ENCODE data around the gene EMP3.

DNA sequence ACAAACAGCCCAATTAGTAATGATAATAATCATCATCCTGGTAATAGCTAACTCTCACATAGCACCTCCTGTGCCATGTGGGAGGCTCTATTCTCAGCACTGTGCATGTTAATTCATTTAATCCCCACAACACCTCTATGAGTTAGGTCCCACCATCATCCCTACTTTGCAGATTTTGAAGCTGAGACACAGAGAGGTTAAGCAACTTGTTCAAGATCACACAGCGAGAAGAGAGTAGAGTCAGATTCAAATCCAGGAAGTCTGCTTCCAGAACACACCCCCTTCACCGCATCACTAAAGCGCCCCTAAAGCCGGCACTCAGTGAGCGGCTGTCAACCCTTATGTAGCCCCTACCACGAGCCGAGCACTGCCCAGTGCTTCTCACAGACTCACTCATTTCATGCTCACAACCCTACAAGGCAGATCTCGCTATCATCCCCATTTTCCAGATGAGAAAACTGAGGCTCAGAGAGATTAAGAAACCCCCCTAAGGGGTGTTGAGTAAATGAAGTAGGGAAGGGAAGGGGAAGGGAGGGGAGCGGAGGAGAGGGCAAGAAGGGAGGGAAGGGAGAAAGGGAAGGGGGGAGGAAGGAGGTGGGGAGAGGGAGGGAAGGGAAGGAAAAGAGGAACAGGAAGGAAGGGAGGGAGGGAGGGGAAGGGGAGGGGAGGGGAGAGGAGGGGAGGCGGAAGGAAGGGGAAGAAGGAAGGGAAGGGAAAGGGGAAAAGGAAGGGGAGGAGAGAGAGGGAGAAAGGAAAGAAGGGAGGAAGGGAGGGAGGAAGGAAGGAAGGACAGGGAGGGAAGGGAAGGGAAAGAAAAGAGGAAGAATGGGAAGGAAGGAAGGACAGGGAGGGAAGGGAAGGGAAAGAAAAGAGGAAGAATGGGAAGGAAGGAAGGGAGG, 16.4 kb downstream of the EMP3 start:
- TF ChIP-seq EZH2 (IDR thresholded peaks at IDR 0.05; ENCODE audit: low read depth, unreplicated experiment) (no peak), EZH2phosphoT487 (IDR thresholded peaks at IDR 0.05; ENCODE audit: unreplicated experiment) (no peak), NANOG (IDR thresholded peaks at IDR 0.05; ENCODE audit: borderline replicate concordance) (no peak), POLR2AphosphoS5 (IDR thresholded peaks at IDR 0.05; ENCODE audit: low read depth) (no peak), STAT1 (IDR thresholded peaks at IDR 0.05; ENCODE audit: unreplicated experiment) (no peak), CREB1 (CRISPR knock-in tag; IDR thresholded peaks at IDR 0.05; ENCODE audit: low read depth) (no peak), JUNB (IDR thresholded peaks at IDR 0.05; ENCODE audit: unreplicated experiment) (no peak), ZNF331 (CRISPR knock-in tag; IDR thresholded peaks at IDR 0.05; ENCODE audit: low read depth) (no peak), ZNF114 (CRISPR knock-in tag; IDR thresholded peaks at IDR 0.05) (no peak)
- TF ChIP-seq, protein P1, sequence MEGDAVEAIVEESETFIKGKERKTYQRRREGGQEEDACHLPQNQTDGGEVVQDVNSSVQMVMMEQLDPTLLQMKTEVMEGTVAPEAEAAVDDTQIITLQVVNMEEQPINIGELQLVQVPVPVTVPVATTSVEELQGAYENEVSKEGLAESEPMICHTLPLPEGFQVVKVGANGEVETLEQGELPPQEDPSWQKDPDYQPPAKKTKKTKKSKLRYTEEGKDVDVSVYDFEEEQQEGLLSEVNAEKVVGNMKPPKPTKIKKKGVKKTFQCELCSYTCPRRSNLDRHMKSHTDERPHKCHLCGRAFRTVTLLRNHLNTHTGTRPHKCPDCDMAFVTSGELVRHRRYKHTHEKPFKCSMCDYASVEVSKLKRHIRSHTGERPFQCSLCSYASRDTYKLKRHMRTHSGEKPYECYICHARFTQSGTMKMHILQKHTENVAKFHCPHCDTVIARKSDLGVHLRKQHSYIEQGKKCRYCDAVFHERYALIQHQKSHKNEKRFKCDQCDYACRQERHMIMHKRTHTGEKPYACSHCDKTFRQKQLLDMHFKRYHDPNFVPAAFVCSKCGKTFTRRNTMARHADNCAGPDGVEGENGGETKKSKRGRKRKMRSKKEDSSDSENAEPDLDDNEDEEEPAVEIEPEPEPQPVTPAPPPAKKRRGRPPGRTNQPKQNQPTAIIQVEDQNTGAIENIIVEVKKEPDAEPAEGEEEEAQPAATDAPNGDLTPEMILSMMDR (conservative IDR thresholded peaks at IDR 0.05; ENCODE audit: low read depth in 2 of 2), result no peak
- TF ChIP-seq, protein P2, sequence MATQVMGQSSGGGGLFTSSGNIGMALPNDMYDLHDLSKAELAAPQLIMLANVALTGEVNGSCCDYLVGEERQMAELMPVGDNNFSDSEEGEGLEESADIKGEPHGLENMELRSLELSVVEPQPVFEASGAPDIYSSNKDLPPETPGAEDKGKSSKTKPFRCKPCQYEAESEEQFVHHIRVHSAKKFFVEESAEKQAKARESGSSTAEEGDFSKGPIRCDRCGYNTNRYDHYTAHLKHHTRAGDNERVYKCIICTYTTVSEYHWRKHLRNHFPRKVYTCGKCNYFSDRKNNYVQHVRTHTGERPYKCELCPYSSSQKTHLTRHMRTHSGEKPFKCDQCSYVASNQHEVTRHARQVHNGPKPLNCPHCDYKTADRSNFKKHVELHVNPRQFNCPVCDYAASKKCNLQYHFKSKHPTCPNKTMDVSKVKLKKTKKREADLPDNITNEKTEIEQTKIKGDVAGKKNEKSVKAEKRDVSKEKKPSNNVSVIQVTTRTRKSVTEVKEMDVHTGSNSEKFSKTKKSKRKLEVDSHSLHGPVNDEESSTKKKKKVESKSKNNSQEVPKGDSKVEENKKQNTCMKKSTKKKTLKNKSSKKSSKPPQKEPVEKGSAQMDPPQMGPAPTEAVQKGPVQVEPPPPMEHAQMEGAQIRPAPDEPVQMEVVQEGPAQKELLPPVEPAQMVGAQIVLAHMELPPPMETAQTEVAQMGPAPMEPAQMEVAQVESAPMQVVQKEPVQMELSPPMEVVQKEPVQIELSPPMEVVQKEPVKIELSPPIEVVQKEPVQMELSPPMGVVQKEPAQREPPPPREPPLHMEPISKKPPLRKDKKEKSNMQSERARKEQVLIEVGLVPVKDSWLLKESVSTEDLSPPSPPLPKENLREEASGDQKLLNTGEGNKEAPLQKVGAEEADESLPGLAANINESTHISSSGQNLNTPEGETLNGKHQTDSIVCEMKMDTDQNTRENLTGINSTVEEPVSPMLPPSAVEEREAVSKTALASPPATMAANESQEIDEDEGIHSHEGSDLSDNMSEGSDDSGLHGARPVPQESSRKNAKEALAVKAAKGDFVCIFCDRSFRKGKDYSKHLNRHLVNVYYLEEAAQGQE (IDR thresholded peaks at IDR 0.05; ENCODE audit: unreplicated experiment), result no peak
- TF ChIP-seq, protein P3, sequence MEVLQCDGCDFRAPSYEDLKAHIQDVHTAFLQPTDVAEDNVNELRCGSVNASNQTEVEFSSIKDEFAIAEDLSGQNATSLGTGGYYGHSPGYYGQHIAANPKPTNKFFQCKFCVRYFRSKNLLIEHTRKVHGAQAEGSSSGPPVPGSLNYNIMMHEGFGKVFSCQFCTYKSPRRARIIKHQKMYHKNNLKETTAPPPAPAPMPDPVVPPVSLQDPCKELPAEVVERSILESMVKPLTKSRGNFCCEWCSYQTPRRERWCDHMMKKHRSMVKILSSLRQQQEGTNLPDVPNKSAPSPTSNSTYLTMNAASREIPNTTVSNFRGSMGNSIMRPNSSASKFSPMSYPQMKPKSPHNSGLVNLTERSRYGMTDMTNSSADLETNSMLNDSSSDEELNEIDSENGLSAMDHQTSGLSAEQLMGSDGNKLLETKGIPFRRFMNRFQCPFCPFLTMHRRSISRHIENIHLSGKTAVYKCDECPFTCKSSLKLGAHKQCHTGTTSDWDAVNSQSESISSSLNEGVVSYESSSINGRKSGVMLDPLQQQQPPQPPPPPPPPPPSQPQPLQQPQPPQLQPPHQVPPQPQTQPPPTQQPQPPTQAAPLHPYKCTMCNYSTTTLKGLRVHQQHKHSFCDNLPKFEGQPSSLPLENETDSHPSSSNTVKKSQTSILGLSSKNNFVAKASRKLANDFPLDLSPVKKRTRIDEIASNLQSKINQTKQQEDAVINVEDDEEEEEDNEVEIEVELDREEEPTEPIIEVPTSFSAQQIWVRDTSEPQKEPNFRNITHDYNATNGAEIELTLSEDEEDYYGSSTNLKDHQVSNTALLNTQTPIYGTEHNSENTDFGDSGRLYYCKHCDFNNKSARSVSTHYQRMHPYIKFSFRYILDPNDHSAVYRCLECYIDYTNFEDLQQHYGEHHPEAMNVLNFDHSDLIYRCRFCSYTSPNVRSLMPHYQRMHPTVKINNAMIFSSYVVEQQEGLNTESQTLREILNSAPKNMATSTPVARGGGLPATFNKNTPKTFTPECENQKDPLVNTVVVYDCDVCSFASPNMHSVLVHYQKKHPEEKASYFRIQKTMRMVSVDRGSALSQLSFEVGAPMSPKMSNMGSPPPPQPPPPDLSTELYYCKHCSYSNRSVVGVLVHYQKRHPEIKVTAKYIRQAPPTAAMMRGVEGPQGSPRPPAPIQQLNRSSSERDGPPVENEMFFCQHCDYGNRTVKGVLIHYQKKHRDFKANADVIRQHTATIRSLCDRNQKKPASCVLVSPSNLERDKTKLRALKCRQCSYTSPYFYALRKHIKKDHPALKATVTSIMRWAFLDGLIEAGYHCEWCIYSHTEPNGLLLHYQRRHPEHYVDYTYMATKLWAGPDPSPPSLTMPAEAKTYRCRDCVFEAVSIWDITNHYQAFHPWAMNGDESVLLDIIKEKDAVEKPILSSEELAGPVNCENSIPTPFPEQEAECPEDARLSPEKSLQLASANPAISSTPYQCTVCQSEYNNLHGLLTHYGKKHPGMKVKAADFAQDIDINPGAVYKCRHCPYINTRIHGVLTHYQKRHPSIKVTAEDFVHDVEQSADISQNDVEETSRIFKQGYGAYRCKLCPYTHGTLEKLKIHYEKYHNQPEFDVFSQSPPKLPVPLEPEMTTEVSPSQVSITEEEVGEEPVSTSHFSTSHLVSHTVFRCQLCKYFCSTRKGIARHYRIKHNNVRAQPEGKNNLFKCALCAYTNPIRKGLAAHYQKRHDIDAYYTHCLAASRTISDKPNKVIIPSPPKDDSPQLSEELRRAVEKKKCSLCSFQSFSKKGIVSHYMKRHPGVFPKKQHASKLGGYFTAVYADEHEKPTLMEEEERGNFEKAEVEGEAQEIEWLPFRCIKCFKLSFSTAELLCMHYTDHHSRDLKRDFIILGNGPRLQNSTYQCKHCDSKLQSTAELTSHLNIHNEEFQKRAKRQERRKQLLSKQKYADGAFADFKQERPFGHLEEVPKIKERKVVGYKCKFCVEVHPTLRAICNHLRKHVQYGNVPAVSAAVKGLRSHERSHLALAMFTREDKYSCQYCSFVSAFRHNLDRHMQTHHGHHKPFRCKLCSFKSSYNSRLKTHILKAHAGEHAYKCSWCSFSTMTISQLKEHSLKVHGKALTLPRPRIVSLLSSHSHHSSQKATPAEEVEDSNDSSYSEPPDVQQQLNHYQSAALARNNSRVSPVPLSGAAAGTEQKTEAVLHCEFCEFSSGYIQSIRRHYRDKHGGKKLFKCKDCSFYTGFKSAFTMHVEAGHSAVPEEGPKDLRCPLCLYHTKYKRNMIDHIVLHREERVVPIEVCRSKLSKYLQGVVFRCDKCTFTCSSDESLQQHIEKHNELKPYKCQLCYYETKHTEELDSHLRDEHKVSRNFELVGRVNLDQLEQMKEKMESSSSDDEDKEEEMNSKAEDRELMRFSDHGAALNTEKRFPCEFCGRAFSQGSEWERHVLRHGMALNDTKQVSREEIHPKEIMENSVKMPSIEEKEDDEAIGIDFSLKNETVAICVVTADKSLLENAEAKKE (CRISPR knock-in tag; IDR thresholded peaks at IDR 0.05), result no peak
- TF ChIP-seq, protein P4, sequence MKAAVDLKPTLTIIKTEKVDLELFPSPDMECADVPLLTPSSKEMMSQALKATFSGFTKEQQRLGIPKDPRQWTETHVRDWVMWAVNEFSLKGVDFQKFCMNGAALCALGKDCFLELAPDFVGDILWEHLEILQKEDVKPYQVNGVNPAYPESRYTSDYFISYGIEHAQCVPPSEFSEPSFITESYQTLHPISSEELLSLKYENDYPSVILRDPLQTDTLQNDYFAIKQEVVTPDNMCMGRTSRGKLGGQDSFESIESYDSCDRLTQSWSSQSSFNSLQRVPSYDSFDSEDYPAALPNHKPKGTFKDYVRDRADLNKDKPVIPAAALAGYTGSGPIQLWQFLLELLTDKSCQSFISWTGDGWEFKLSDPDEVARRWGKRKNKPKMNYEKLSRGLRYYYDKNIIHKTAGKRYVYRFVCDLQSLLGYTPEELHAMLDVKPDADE (IDR thresholded peaks at IDR 0.05), result no peak

Measured in GM23338 (cell line).